ENCODE results near the gene ABI1. TPM values are rescaled to one million over a fixed set of nuclear protein-coding genes. Genes with fewer than 3 reads are reported as not detected.

Gene ABI1
- total RNA-seq, 1 experiment from 2014 or later: 33.9 TPM

- no peak for TF ChIP-seq AR (CRISPR knock-in tag; IDR thresholded peaks at IDR 0.05)
Measured at GRCh38 chr10:26743091-26743490, 117.7 kb downstream of the ABI1 start (continued).

GRCh38 chr10:26741368-26741767, 119.4 kb downstream of the ABI1 start:
- TF ChIP-seq MAX (CRISPR knock-in tag; IDR thresholded peaks at IDR 0.05) (no peak), CREB1 (CRISPR knock-in tag; IDR thresholded peaks at IDR 0.05) (no peak), SOX15 (CRISPR knock-in tag; IDR thresholded peaks at IDR 0.05) (no peak), FOXP1 (CRISPR knock-in tag; IDR thresholded peaks at IDR 0.05; ENCODE audit: borderline replicate concordance) (no peak), ZSCAN18 (CRISPR knock-in tag; IDR thresholded peaks at IDR 0.05) (no peak), ARID4B (CRISPR knock-in tag; IDR thresholded peaks at IDR 0.05; ENCODE audit: borderline replicate concordance) (no peak), ELF4 (CRISPR knock-in tag; IDR thresholded peaks at IDR 0.05; ENCODE audit: low read depth) (no peak), CREM (CRISPR knock-in tag; IDR thresholded peaks at IDR 0.05) (no peak), FOXP4 (CRISPR knock-in tag; IDR thresholded peaks at IDR 0.05) (no peak), ZNF416 (CRISPR knock-in tag; IDR thresholded peaks at IDR 0.05) (no peak)
- Mint-ChIP-seq H3K27ac (no peak overlapping the region), H3K4me3 (no peak overlapping the region), H3K36me3 (peaks cover 64% of the 10 kb centered on the region), H3K9me3 (no peaks in the 10 kb centered on the region), H3K27me3 (ENCODE audit: low read depth) (no peaks in the 10 kb centered on the region), H3K4me1 (peaks cover 12% of the 10 kb centered on the region)
- ChIA-PET POLR2A (no interaction called here), CTCF (no interaction called here)
- DNase-seq (ENCODE audit: low spot score) (no peak), ATAC-seq (no peak)

DNA sequence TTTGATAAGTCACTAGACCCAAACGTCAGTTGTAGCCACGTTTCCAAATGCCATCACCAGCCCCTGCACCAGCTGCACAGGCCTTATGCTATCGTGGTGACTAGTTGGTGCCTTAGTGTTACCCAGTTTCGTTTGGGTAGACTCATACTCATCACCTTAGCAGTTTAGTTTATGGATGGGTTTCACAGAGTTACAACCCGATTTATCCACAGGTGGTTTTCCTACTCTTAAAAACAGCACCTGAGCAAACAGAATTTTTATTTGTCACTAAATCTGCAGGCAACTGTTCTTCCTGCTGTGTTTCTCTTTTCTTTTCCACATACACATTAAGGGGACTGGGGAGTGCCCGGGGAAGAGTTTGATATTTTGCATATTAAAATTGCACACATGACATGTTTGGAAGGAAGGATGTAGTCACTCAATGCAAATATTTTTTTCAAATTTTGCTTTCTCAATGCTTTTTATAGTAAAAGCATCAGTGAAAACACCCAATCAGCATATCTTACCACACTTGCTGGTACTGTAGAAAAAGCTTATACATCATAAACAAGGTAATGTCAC, 121.6 kb downstream of the ABI1 start:
- H3K36me3 Mint-ChIP-seq: peaks cover 71% of the 10 kb centered on the region
- TF ChIP-seq, protein P1, sequence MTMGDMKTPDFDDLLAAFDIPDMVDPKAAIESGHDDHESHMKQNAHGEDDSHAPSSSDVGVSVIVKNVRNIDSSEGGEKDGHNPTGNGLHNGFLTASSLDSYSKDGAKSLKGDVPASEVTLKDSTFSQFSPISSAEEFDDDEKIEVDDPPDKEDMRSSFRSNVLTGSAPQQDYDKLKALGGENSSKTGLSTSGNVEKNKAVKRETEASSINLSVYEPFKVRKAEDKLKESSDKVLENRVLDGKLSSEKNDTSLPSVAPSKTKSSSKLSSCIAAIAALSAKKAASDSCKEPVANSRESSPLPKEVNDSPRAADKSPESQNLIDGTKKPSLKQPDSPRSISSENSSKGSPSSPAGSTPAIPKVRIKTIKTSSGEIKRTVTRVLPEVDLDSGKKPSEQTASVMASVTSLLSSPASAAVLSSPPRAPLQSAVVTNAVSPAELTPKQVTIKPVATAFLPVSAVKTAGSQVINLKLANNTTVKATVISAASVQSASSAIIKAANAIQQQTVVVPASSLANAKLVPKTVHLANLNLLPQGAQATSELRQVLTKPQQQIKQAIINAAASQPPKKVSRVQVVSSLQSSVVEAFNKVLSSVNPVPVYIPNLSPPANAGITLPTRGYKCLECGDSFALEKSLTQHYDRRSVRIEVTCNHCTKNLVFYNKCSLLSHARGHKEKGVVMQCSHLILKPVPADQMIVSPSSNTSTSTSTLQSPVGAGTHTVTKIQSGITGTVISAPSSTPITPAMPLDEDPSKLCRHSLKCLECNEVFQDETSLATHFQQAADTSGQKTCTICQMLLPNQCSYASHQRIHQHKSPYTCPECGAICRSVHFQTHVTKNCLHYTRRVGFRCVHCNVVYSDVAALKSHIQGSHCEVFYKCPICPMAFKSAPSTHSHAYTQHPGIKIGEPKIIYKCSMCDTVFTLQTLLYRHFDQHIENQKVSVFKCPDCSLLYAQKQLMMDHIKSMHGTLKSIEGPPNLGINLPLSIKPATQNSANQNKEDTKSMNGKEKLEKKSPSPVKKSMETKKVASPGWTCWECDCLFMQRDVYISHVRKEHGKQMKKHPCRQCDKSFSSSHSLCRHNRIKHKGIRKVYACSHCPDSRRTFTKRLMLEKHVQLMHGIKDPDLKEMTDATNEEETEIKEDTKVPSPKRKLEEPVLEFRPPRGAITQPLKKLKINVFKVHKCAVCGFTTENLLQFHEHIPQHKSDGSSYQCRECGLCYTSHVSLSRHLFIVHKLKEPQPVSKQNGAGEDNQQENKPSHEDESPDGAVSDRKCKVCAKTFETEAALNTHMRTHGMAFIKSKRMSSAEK (CRISPR knock-in tag; IDR thresholded peaks at IDR 0.05; ENCODE audit: borderline replicate concordance): no peak
- TF ChIP-seq HMGA2 (CRISPR knock-in tag; IDR thresholded peaks at IDR 0.05) (no peak), ATF1 (CRISPR knock-in tag; IDR thresholded peaks at IDR 0.05) (no peak), MAX (CRISPR knock-in tag; IDR thresholded peaks at IDR 0.05) (no peak), IRF2 (CRISPR knock-in tag; IDR thresholded peaks at IDR 0.05; ENCODE audit: borderline replicate concordance, low read depth) (no peak)
- ChIA-PET POLR2A (no interaction called here), CTCF (interaction anchor here (1.4 kb wide), 1 partner anchor 13 kb away, joined by 6 read pairs; no protein-coding TSS in a partner anchor)
- no peak overlapping the region for H3K27ac Mint-ChIP-seq
- H3K9me3 Mint-ChIP-seq: no peaks in the 10 kb centered on the region
- H3K4me3 Mint-ChIP-seq: no peak overlapping the region
- no peaks in the 10 kb centered on the region for H3K27me3 Mint-ChIP-seq (ENCODE audit: low read depth)
- ATAC-seq (no peak), DNase-seq (ENCODE audit: low spot score) (no peak)
- peaks cover 17% of the 10 kb centered on the region for H3K4me1 Mint-ChIP-seq
